ENCODE data around the gene NFKB1.

NFKB1 gene

GRCh38 chr4:102530986-102531385 is 29.8 kb downstream of the NFKB1 start:
- DNase-seq (ENCODE audit: low read depth in 2 of 2) = no peak

- DNase-seq (ENCODE audit: low read depth in 2 of 2) = no peak
These were observed 30.3 kb downstream of the NFKB1 start for GRCh38 chr4:102531462-102531861.

GRCh38 chr4:102533348-102533747 is 32.2 kb downstream of the NFKB1 start:
- DNase-seq (ENCODE audit: low read depth in 2 of 2) = no peak

GRCh38 chr4:102533904-102534303 is 32.7 kb downstream of the NFKB1 start:
- DNase-seq (ENCODE audit: low read depth in 2 of 2) = no peak

- no peak for DNase-seq (ENCODE audit: low read depth in 2 of 2)
These were observed 33.7 kb downstream of the NFKB1 start for GRCh38 chr4:102534845-102535244.

- DNase-seq (ENCODE audit: low read depth in 2 of 2) = peak; percentile 12 to 30
These were observed 34.4 kb downstream of the NFKB1 start for GRCh38 chr4:102535398-102536082.

- DNase-seq (ENCODE audit: low read depth in 2 of 2) = no peak
These were observed 35.6 kb downstream of the NFKB1 start for GRCh38 chr4:102536768-102537167.

GRCh38 chr4:102537269-102537668 is 36.1 kb downstream of the NFKB1 start:
- DNase-seq (ENCODE audit: low read depth in 2 of 2) = no peak

- no peak for DNase-seq (ENCODE audit: low read depth in 2 of 2)
These were observed 40.5 kb downstream of the NFKB1 start for GRCh38 chr4:102541697-102542096.

GRCh38 chr4:102543030-102543928 is 42.1 kb downstream of the NFKB1 start:
- DNase-seq (ENCODE audit: low read depth in 2 of 2) = no peak

GRCh38 chr4:102546635-102547034 is 45.5 kb downstream of the NFKB1 start:
- DNase-seq (ENCODE audit: low read depth in 2 of 2) = no peak

GRCh38 chr4:102547973-102548372 is 46.8 kb downstream of the NFKB1 start:
- no peak for DNase-seq (ENCODE audit: low read depth in 2 of 2)

GRCh38 chr4:102551958-102552565 is 50.9 kb downstream of the NFKB1 start:
- DNase-seq (ENCODE audit: low read depth in 2 of 2) = no peak

- no peak for DNase-seq (ENCODE audit: low read depth in 2 of 2)
These were observed 51.6 kb downstream of the NFKB1 start for GRCh38 chr4:102552781-102553180.

GRCh38 chr4:102553982-102554381 is 52.8 kb downstream of the NFKB1 start:
- no peak for DNase-seq (ENCODE audit: low read depth in 2 of 2)

- DNase-seq (ENCODE audit: low read depth in 2 of 2) = peak in 1 of 2 experiments; percentile 3
These were observed 53.3 kb downstream of the NFKB1 start for GRCh38 chr4:102554482-102554881.

- no peak for DNase-seq (ENCODE audit: low read depth in 2 of 2)
These were observed 53.8 kb downstream of the NFKB1 start for GRCh38 chr4:102554992-102555391.

- no peak for DNase-seq (ENCODE audit: low read depth in 2 of 2)
These were observed 56.5 kb downstream of the NFKB1 start for GRCh38 chr4:102557636-102558035.

- DNase-seq (ENCODE audit: low read depth in 2 of 2) = no peak
These were observed 59.0 kb downstream of the NFKB1 start for GRCh38 chr4:102560115-102560514.

GRCh38 chr4:102560571-102561341 is 59.6 kb downstream of the NFKB1 start:
- DNase-seq (ENCODE audit: low read depth in 2 of 2) = no peak

- DNase-seq (ENCODE audit: low read depth in 2 of 2) = peak in 1 of 2 experiments; percentile 2
These were observed 61.8 kb downstream of the NFKB1 start for GRCh38 chr4:102563000-102563399.
